C4-2B (cell line): ENCODE measurements around the gene POTEE.
"Not testable (repeated sequence)": the region's sequence is repeated elsewhere in the genome, so short reads cannot be mapped to it uniquely, and the experiment has no call there.

Experiments used
- CTCF ChIP-seq: fragments of 450-650 bp; conservative IDR thresholded peaks from 2 replicates; pipeline ENCODE4 v1.5.1; 2017; ENCODE audit warnings: mild to moderate bottlenecking
- ZFX ChIP-seq: fragments of 450-650 bp; IDR thresholded peaks from 2 replicates; pipeline ENCODE4 v1.6.1; 2017

GRCh38 chr2:131181451-131181850 lies 27.9 kb upstream of the POTEE start:
- not testable (repeated sequence) for TF ChIP-seq ZFX, CTCF
